Stimulated activated CD4-positive, alpha-beta T cell treated with anti-CD3 and anti-CD28 coated beads, Interleukin-15, amount 100 ng/mL, for 48 hours (primary cell): ENCODE data around the gene KLF13.

Experiments
- DNase-seq, 2 donors: peaks; one replicate each; pipeline ENCODE4 v3.0.0-alpha.2; 2020; ENCODE audit warnings: low read depth in 2 of 2

Gene KLF13

GRCh38 chr15:31316135-31316795, 10.4 kb upstream of the KLF13 start:
- no peak for DNase-seq

GRCh38 chr15:31317017-31317416, 9.6 kb upstream of the KLF13 start:
- DNase-seq = no peak

GRCh38 chr15:31317421-31318327, 9.0 kb upstream of the KLF13 start:
- no peak for DNase-seq

GRCh38 chr15:31318429-31318828, 8.2 kb upstream of the KLF13 start:
- DNase-seq = no peak

GRCh38 chr15:31320022-31320421, 6.6 kb upstream of the KLF13 start:
- DNase-seq = no peak

GRCh38 chr15:31321418-31321817, 5.2 kb upstream of the KLF13 start:
- DNase-seq = no peak

GRCh38 chr15:31322504-31322903, 4.1 kb upstream of the KLF13 start:
- no peak for DNase-seq

- no peak for DNase-seq
Observed at GRCh38 chr15:31323627-31324026, 3.0 kb upstream of the KLF13 start.

GRCh38 chr15:31324186-31324585, 2.4 kb upstream of the KLF13 start:
- DNase-seq = no peak

- DNase-seq = no peak
Observed at GRCh38 chr15:31324806-31325594, 1.6 kb upstream of the KLF13 start.

GRCh38 chr15:31325595-31326155, 960 bp upstream of the KLF13 start:
- no peak for DNase-seq

GRCh38 chr15:31326875-31327668, 437 bp downstream of the KLF13 start:
- DNase-seq = peak in 1 of 2 donors; percentile 63

- DNase-seq = peak in 1 of 2 donors; percentile 40
Observed at GRCh38 chr15:31327669-31328427, 1.2 kb downstream of the KLF13 start.

GRCh38 chr15:31328428-31328968, 1.9 kb downstream of the KLF13 start:
- peak in 1 of 2 donors; percentile 76 for DNase-seq

- DNase-seq = no peak
Observed at GRCh38 chr15:31328969-31329639, 2.5 kb downstream of the KLF13 start.

GRCh38 chr15:31329640-31330010, 3.0 kb downstream of the KLF13 start:
- DNase-seq = no peak

- DNase-seq = no peak
Observed at GRCh38 chr15:31330111-31330785, 3.6 kb downstream of the KLF13 start.

- DNase-seq = no peak
Observed at GRCh38 chr15:31330836-31331235, 4.2 kb downstream of the KLF13 start.

GRCh38 chr15:31331389-31331788, 4.8 kb downstream of the KLF13 start:
- no peak for DNase-seq
